ENCODE results near the gene USP17L24.
"Not testable (repeated sequence)": the region's sequence is repeated elsewhere in the genome, so short reads cannot be mapped to it uniquely, and the experiment has no call there.

USP17L24 gene

GRCh38 chr4:9324865-9325264, at the start of gene USP17L24:
USP17L24 (plus strand) TSS chr4:9325165; CDS start chr4:9325165, 0 bp downstream.
- DNase-seq (ENCODE audit: low read depth); H3K4me3 ChIP-seq (ENCODE audit: low read depth, low read length): not testable (repeated sequence)

- DNase-seq (ENCODE audit: low read depth); H3K4me3 ChIP-seq (ENCODE audit: low read depth, low read length): not testable (repeated sequence)
Measured at GRCh38 chr4:9324191-9324590, 774 bp upstream of the USP17L24 start.

GRCh38 chr4:9329611-9330010, 4.6 kb downstream of the USP17L24 start, which contains the start of gene USP17L25:
USP17L25 (plus strand) TSS chr4:9329911; CDS start chr4:9329911, 0 bp downstream.
- not testable (repeated sequence) for H3K4me3 ChIP-seq (ENCODE audit: low read depth, low read length)

GRCh38 chr4:9334358-9334757, 9.4 kb downstream of the USP17L24 start, which contains the start of gene USP17L26:
USP17L26 (plus strand) TSS chr4:9334658; CDS start chr4:9334658, 0 bp downstream.
- H3K4me3 ChIP-seq (ENCODE audit: low read depth, low read length); DNase-seq (ENCODE audit: low read depth): not testable (repeated sequence)

More at GRCh38 chr4:9329611-9330010, 4.6 kb downstream of the USP17L24 start, which contains the start of gene USP17L25:
- not testable (repeated sequence) for DNase-seq (ENCODE audit: low read depth)

- not testable (repeated sequence) for DNase-seq (ENCODE audit: low read depth); H3K4me3 ChIP-seq (ENCODE audit: low read depth, low read length)
Measured at GRCh38 chr4:9339103-9339502, 14.1 kb downstream of the USP17L24 start, which contains the start of gene USP17L5. USP17L5 (plus strand) TSS chr4:9339403; CDS start chr4:9339403, 0 bp downstream.

GRCh38 chr4:9343848-9344247, 18.9 kb downstream of the USP17L24 start, which contains the start of gene USP17L27:
USP17L27 (plus strand) TSS chr4:9344148; CDS start chr4:9344148, 0 bp downstream.
- not testable (repeated sequence) for DNase-seq (ENCODE audit: low read depth)

GRCh38 chr4:9348593-9348992, 23.6 kb downstream of the USP17L24 start, which contains the start of gene USP17L28:
USP17L28 (plus strand) TSS chr4:9348893; CDS start chr4:9348893, 0 bp downstream.
- DNase-seq (ENCODE audit: low read depth); H3K4me3 ChIP-seq (ENCODE audit: low read depth, low read length): not testable (repeated sequence)

More at GRCh38 chr4:9343848-9344247, 18.9 kb downstream of the USP17L24 start, which contains the start of gene USP17L27:
- not testable (repeated sequence) for H3K4me3 ChIP-seq (ENCODE audit: low read depth, low read length)

GRCh38 chr4:9350866-9351265, 25.9 kb downstream of the USP17L24 start:
- H3K4me3 ChIP-seq (ENCODE audit: low read depth, low read length); DNase-seq (ENCODE audit: low read depth): not testable (repeated sequence)

GRCh38 chr4:9353338-9353737, 28.4 kb downstream of the USP17L24 start, which contains the start of gene USP17L29:
USP17L29 (plus strand) TSS chr4:9353638; CDS start chr4:9353638, 0 bp downstream.
- not testable (repeated sequence) for DNase-seq (ENCODE audit: low read depth); H3K4me3 ChIP-seq (ENCODE audit: low read depth, low read length)

- DNase-seq (ENCODE audit: low read depth); H3K4me3 ChIP-seq (ENCODE audit: low read depth, low read length): not testable (repeated sequence)
Measured at GRCh38 chr4:9362829-9363228, 37.9 kb downstream of the USP17L24 start, which contains the start of gene USP17L30. USP17L30 (plus strand) TSS chr4:9363129; CDS start chr4:9363129, 0 bp downstream.
